Stimulated activated naive CD8-positive, alpha-beta T cell treated with anti-CD3 and anti-CD28 coated beads, Interleukin-15, Interleukin-2, amounts not matched to agents 100 U/mL and 50 U/mL, for 24 hours (primary cell): ENCODE data around the gene SLC38A10.

Experiments used
- ATAC-seq: fragments of 150-1000 bp; cut with Tn5 transposase; one replicate; pipeline ENCODE4 v1.10.0; 2021
- DNase-seq: peaks from one replicate; pipeline ENCODE4 v3.0.0; 2021

SLC38A10 gene

GRCh38 chr17:81241203-81241602, 53.9 kb downstream of the SLC38A10 start:
- DNase-seq (no peak), ATAC-seq (no peak)

GRCh38 chr17:81240761-81241160, 54.3 kb downstream of the SLC38A10 start:
- no peak for DNase-seq
- ATAC-seq, result no peak

GRCh38 chr17:81239714-81240555, 55.2 kb downstream of the SLC38A10 start:
- ATAC-seq, result no peak
- peak; percentile 66 for DNase-seq

- peak; percentile 94 for DNase-seq
Observed at GRCh38 chr17:81238815-81239713, 56.0 kb downstream of the SLC38A10 start, which contains the start of the genes NDUFAF8 and TEPSIN. Gene NDUFAF8 (plus strand): TSS chr17:81239318. CDS start chr17:81239364, 46 bp downstream. Gene TEPSIN (minus strand): TSS chr17:81239055. CDS start chr17:81239033, 22 bp downstream.

GRCh38 chr17:81238490-81238814, 56.7 kb downstream of the SLC38A10 start:
- ATAC-seq (no peak), DNase-seq (no peak)

More at GRCh38 chr17:81238815-81239713, 56.0 kb downstream of the SLC38A10 start, which contains the start of the genes NDUFAF8 and TEPSIN:
- peak; percentile 97 for ATAC-seq

- DNase-seq, result no peak
- ATAC-seq, result no peak
Observed at GRCh38 chr17:81237591-81238489, 57.3 kb downstream of the SLC38A10 start.

GRCh38 chr17:81236784-81237183, 58.3 kb downstream of the SLC38A10 start:
- ATAC-seq (no peak), DNase-seq (no peak)

GRCh38 chr17:81235822-81236740, 59.0 kb downstream of the SLC38A10 start:
- ATAC-seq (no peak), DNase-seq (no peak)

- ATAC-seq (no peak), DNase-seq (no peak)
Observed at GRCh38 chr17:81234940-81235821, 59.9 kb downstream of the SLC38A10 start.

- ATAC-seq (no peak), DNase-seq (no peak)
Observed at GRCh38 chr17:81234506-81234855, 60.6 kb downstream of the SLC38A10 start.

GRCh38 chr17:81233811-81234505, 61.1 kb downstream of the SLC38A10 start:
- DNase-seq (no peak), ATAC-seq (no peak)

- ATAC-seq, result no peak
- DNase-seq, result no peak
Observed at GRCh38 chr17:81233316-81233715, 61.8 kb downstream of the SLC38A10 start.

- DNase-seq (no peak), ATAC-seq (peak; percentile 5)
Observed at GRCh38 chr17:81232616-81233241, 62.4 kb downstream of the SLC38A10 start.

GRCh38 chr17:81231766-81232581, 63.1 kb downstream of the SLC38A10 start:
- DNase-seq, result no peak
- no peak for ATAC-seq

GRCh38 chr17:81231121-81231645, 63.9 kb downstream of the SLC38A10 start:
- no peak for ATAC-seq
- no peak for DNase-seq

GRCh38 chr17:81230043-81230820, 64.9 kb downstream of the SLC38A10 start:
- DNase-seq (peak; percentile 40), ATAC-seq (no peak)

- DNase-seq, result no peak
- ATAC-seq, result no peak
Observed at GRCh38 chr17:81229666-81229920, 65.5 kb downstream of the SLC38A10 start.
